Fibroblast of gingiva (primary cell): ENCODE data around the gene RAB27A.
"Not testable (repeated sequence)": the region's sequence is repeated elsewhere in the genome, so short reads cannot be mapped to it uniquely, and the experiment has no call there.

Experiments
- DNase-seq: peaks from one replicate; pipeline ENCODE4 v3.0.0-alpha.2; 2011; ENCODE audit warnings: low read depth

Gene RAB27A

DNA sequence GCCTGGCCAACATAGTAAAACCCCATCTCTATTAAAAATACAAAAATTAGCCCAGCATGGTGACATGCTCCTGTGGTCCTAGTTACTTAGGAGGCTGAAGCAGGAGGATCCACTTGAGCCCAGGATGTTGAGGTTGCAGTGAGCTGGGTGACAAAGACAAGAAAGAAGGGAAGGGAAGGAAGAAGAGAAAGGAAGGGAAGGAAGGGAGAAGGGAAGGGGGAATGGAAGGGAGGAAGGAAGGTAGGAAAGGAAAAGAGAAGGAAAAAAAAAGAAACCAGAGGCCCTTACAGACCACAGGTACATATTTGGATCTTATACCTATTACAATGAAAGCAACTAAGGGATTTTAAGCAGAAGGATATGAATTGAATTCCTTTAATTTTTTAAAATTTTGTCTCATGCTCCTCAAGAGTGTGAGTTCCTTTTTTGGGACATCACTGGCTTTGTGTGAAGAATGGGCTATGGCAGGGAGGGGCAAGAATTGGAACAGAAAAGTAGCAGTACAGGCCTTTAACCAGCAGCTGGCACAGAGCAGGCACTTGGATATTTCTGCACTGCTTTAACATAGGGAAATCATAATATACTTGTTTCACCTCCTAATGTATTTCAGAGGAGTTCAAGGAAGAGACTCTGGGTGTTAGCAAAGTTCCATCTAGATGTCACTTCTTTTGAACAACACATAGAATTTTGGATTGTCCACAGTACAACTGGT is 7.9 kb downstream of the RAB27A start:
- DNase-seq: no peak

- not testable (repeated sequence) for DNase-seq
These were observed 9.0 kb downstream of the RAB27A start for GRCh38 chr15:55280589-55280988.

- peak; percentile 77 for DNase-seq
These were observed 9.8 kb downstream of the RAB27A start for GRCh38 chr15:55279746-55280351.

DNA sequence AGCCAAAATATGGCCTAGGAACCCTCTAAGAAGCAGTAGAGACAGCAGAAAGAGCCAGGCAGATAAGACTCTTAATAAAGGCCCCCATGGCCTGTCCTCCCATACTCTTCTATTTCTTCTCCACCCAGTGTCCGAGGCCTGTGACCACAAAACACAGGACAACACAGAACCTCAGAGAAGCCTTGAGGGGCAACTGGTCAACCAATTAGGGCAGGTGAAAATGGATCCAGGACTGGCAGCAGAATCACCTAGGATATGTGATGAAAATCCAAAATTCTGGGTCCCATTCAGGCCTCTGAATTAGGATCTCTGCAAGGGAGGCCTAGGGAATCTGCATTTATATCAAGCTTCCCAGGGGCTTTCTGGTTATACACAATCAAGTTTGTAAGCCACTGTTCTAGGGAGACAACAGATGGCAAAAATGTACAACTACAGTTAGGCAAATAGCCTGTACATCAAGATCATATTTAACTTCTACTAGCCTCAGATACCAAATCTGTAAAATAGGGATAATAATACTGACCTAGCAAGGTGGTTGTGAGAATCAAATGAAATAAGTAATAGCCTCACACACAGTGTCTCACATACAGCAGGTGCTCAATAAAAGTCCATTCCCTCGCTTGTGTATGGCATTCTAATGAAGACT is 10.4 kb downstream of the RAB27A start:
- no peak for DNase-seq

GRCh38 chr15:55277715-55278114 is 11.9 kb downstream of the RAB27A start:
- DNase-seq: no peak

GRCh38 chr15:55277116-55277564 is 12.5 kb downstream of the RAB27A start:
- no peak for DNase-seq

DNA sequence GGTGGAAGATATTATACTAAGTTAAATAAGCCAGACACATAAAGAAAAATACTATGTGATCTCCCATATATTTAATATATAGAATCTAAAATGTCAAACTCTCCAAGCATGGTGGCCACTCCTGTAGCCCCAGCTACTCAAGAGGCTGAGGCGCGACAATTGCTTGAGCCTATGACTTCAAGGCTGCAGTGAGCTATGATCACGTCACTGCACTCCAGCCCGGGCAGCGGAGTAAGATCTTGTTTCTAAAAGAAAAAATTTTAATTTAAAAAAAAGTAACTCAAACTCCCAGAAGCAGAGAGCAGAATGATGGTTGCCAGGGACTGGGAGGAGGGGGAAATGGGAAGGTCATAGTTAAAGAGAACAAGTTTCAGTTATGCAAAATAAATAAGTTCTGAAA is 13.3 kb downstream of the RAB27A start:
- no peak for DNase-seq

- DNase-seq: no peak
These were observed 19.3 kb downstream of the RAB27A start for GRCh38 chr15:55270291-55270690.

DNA sequence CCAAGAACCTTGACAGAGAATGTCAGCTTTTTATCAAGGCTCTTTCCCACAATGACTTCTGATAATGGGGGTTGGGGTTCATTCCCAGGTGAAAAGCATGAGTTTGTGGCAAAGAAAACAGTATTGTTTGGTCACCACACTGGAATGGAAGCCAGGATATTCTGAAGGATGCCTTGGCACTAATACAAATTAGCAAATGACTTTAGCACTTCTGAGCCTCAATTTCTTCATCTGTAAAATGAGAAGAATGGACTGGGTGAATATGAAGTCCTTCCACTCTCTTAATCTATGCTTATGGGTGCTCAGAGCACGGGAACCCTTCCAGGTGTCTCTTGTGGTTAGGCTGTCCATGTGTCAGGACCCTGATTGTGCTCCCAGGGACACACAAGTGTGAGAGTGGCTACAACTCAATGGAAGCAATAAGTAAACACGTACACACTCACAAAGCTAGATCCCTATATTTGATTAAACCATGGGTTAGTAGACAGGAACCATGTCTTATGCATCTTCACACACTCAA is 21.4 kb downstream of the RAB27A start:
- no peak for DNase-seq

GRCh38 chr15:55267401-55268175 is 22.0 kb downstream of the RAB27A start:
- no peak for DNase-seq

DNA sequence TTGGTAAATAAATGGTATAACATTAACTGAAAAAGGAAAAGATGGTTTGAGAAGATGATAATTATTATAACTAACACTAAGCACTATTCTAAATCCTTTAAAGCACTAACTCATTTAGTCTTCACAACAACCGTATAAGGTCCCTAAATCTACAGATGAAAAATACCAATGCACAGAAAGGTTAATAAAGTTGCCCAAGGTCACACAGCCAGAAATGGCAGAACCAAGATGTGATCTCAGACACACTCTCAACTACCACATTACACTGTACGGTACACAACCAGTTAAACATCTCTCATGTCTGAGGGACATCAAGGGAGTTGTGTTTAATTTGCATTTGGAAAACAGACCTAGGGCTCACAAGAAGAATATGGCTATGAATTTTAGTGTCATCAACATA is 23.1 kb downstream of the RAB27A start:
- no peak for DNase-seq

GRCh38 chr15:55260562-55261131 is 29.0 kb downstream of the RAB27A start:
- DNase-seq: no peak

DNA sequence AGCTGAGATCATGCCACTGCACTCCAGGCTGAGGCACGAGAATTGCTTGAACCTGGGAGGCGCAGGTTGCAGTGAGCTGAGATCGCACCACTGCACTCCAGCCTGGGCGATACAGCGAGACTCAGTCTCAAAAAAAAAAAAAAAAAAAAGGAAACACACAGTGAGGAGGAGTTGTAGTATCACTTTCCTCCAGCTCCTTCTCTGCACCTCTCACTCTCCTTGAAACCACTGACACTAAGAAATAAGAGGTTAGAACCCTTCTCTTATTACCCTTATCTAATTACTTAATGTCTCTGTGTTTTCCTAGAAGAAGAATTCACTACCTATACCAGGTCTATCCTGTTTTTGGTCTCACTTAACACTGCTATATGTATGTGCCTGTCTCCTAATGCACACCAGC is 31.7 kb downstream of the RAB27A start:
- no peak for DNase-seq

- no peak for DNase-seq
These were observed 32.5 kb downstream of the RAB27A start for GRCh38 chr15:55257012-55257670.

- DNase-seq: no peak
These were observed 33.2 kb downstream of the RAB27A start for GRCh38 chr15:55256281-55257011.

GRCh38 chr15:55255714-55256113 is 33.9 kb downstream of the RAB27A start:
- DNase-seq: no peak

- no peak for DNase-seq
These were observed 34.5 kb downstream of the RAB27A start for GRCh38 chr15:55254916-55255679.

- peak; percentile 78 for DNase-seq
These were observed 36.0 kb downstream of the RAB27A start for GRCh38 chr15:55253580-55253979.

DNA sequence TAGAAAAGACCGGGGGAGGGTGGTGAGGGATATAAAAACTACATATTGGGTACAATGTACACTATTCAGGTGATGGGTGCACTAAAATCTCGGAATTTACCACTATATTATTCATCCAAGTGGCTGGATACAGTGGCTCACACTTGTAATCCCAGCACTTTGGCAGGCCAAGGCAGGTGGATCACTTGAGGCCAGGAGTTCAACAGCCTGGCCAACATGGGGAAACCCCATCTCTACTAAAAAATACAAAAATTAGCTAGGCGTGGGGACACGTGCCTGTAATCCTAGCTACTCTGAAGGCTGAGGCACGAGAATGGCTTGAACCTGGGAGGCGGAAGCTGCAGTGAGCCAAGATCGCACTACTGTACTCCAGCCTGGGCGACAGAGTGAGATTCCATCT is 37.4 kb downstream of the RAB27A start:
- DNase-seq: not testable (repeated sequence)

DNA sequence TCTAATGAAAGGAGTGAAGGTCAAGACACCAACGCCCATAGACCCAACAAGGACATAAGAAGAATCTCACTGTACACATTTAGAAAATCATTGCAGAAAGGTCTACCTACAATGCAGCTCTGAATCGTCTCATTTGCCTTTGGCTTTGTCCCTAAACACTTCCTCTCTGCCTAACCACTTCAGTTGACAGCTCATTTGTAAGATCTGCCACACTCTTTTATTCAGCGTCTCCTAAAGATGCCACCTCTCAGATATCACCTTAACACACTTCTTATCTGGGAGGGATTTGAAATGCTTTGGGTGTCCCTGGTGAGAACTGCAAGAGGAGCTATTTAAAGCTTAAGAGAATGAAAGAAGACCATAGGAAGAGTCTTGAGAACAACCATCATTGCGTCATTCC is 38.7 kb downstream of the RAB27A start:
- no peak for DNase-seq
